Stimulated activated CD4-positive, alpha-beta T cell treated with anti-CD3 and anti-CD28 coated beads, Interleukin-4, amount 100 ng/mL, for 48 hours (primary cell): Measurements from ENCODE around the gene WDR83.

Source experiments
- DNase-seq, 2 donors: peaks; one replicate each; pipeline ENCODE4 v3.0.0-alpha.2; 2020; ENCODE audit warnings: low read depth in 2 of 2

The WDR83 gene

DNA sequence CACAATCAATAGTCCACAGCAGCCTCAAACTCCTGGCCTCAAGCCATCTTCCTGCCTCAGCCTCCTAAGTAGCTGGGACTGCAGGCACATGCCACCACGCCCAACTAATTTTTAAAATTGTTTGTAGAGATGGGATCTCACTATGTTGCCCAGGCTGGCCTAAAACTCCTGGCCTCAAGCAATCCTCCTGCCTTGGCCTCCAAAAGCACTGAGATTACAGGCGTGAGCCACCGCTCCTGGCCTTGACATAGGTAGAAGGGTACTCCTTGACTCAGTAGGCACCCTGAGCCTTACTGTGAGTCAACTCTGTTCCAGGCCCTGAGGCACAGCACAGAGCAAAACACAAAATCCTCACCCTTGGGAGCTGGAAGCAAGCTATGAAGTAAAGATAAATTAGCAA lies 49.3 kb downstream of the WDR83 start:
- no peak for DNase-seq

GRCh38 chr19:12720296-12720695 lies 53.7 kb downstream of the WDR83 start:
- DNase-seq: no peak

GRCh38 chr19:12720851-12721655 lies 54.4 kb downstream of the WDR83 start:
- DNase-seq: no peak

GRCh38 chr19:12721656-12722565 lies 55.3 kb downstream of the WDR83 start:
- peak in 1 of 2 donors; percentile 45 for DNase-seq

DNA sequence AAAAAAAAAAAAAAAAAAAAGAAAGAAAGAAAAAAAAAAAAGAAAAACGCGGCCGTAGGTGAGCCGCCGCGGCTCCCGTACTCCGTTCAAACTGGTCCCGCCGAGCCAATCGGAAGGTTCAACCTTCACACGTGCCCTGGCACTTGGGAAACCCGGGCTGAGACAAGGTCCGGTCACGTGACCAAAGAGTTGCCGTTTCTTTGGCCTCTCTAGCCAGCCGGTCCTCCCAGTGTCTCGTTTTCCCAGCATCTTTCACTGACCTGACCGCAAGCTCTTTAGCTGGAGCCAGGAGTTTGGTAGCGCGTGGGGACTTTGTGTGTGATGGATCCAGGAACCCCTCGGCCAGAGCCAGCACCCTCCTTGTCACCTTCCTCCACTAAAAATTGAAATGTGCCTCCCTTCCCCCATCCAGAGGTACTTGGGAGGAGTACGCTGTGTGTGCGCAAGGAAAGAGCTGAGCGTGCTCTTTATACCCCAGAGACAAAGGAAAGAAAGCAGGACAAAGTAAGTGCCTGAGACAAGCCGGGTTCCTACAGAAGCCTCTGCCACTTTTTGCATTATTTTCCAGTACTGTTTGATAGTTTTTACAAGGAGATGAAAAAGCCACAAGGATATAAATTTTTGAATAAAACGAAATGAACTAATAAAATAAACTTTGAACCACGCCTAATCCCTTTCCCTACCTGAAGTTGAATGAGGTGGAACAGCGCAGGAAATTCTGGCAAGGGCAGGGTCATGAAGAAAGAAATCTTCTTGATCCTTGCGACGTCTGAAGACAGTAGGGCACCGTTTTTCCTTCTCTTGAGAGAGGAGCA lies 56.2 kb downstream of the WDR83 start:
- peak; percentile 83 to 92 for DNase-seq

- no peak for DNase-seq
These were observed 56.7 kb downstream of the WDR83 start for GRCh38 chr19:12723381-12723640.

DNA sequence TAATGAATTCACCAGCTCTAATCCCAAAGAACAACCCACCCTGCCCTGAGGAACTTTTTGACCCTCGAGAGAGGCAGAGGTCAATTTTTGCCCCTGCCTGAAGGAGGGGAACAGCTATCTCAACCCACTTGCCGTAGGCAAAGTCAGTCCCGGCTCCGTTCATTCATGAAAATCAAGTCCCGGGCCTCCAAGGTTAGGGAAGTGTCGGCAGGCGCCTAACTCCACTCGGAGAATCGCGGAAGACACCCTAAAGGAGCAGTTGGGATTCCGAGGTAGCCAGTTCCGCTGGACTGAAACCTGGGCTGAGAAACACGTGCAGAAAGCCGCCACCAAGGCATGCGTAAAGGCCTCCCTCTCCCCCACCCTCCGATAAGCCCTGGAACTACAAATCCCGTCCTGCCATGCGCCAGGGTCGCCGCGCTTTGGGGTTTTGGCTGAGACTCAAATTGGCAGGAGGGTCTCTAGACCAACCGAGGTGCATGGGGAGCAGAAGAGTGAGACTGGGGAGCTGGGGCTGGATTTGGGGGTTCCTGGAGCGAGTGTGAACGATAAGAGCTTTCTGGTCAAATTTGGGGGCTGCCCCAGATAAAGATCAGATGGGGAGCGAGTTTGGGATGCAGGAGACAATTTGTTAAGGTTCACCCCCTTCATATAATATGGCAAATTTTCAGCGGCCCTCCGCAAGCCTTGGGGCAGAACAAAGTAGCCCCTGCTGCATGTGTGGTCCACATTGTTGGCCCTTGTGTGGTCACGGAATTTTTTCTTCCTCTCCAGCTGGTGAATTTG lies 57.2 kb downstream of the WDR83 start, which contains the start of gene TNPO2:
Gene TNPO2 (minus strand): TSS at position 292 of the 786 bp plus-strand sequence. CDS start 2,955 bp downstream, outside the sequence.
- peak; percentile 67 to 73 for DNase-seq
